Smooth muscle cell of the brain vasculature (primary cell): ENCODE results near the gene MBOAT2.

Source experiments
- DNase-seq: peaks from one replicate; pipeline ENCODE4 v3.0.0-alpha.2; 2012; ENCODE audit warnings: low read depth, low spot score

MBOAT2 gene

GRCh38 chr2:8821276-8822217 lies 181.9 kb downstream of the MBOAT2 start:
- no peak for DNase-seq

GRCh38 chr2:8819948-8820347 lies 183.5 kb downstream of the MBOAT2 start:
- DNase-seq: no peak

- DNase-seq: no peak
These were observed 184.3 kb downstream of the MBOAT2 start for GRCh38 chr2:8819194-8819593.

GRCh38 chr2:8817221-8817620 lies 186.3 kb downstream of the MBOAT2 start:
- no peak for DNase-seq

- no peak for DNase-seq
These were observed 196.4 kb downstream of the MBOAT2 start for GRCh38 chr2:8806885-8807704.

GRCh38 chr2:8805278-8806210 lies 197.9 kb downstream of the MBOAT2 start:
- DNase-seq: no peak

- peak; percentile 64 for DNase-seq
These were observed 199.7 kb downstream of the MBOAT2 start for GRCh38 chr2:8803658-8804379.

- DNase-seq: no peak
These were observed 200.7 kb downstream of the MBOAT2 start for GRCh38 chr2:8802741-8803140.
